ENCODE results near the gene CD58.

CD58 gene

DNA sequence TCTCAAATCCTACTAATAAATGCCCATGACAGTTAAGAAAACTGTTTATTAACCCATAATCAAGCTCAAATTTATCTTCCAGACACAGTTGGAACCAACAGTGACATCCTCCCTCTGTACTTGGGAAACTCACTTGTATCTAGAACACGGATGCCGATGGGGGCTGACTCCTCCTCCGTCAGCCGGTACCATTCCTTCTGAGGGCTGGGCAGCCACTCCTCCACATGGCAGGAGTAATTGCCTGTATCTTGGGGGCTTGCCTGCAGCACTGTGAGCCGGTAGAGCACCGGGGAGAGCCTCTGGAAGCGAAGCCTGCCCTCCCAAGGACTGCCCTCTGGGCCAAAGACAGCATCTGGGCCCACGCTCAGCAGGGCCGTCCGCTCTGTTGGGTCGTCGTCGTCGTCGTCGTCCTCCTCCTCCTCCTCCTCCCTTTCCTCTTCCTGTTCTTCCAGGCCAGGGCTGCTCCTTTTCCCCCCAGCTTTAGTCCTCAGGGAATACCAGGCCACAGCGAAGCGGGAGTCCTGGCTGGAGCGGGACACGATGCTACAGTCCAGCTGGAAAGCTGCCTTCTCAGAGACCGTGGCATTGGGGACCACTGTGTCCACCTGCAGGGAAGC lies 8.5 kb upstream of the CD58 start:
- DNase-seq (ENCODE audit: low read depth, low spot score) = no peak
- H3K4me3 ChIP-seq (ENCODE audit: low read depth, low read length) = no peak overlapping the region
- TF ChIP-seq, protein P1, sequence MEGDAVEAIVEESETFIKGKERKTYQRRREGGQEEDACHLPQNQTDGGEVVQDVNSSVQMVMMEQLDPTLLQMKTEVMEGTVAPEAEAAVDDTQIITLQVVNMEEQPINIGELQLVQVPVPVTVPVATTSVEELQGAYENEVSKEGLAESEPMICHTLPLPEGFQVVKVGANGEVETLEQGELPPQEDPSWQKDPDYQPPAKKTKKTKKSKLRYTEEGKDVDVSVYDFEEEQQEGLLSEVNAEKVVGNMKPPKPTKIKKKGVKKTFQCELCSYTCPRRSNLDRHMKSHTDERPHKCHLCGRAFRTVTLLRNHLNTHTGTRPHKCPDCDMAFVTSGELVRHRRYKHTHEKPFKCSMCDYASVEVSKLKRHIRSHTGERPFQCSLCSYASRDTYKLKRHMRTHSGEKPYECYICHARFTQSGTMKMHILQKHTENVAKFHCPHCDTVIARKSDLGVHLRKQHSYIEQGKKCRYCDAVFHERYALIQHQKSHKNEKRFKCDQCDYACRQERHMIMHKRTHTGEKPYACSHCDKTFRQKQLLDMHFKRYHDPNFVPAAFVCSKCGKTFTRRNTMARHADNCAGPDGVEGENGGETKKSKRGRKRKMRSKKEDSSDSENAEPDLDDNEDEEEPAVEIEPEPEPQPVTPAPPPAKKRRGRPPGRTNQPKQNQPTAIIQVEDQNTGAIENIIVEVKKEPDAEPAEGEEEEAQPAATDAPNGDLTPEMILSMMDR (IDR thresholded peaks at IDR 0.05; ENCODE audit: insufficient read depth, low read length, missing control alignments) = no peak
- ChIA-PET POLR2A (no interaction called here), CTCF (interaction anchor here (0.6 to 5.2 kb wide), 3 partner anchors 8 to 46 kb away, joined by 3 to 30 read pairs (median 7); no protein-coding TSS in a partner anchor)

DNA sequence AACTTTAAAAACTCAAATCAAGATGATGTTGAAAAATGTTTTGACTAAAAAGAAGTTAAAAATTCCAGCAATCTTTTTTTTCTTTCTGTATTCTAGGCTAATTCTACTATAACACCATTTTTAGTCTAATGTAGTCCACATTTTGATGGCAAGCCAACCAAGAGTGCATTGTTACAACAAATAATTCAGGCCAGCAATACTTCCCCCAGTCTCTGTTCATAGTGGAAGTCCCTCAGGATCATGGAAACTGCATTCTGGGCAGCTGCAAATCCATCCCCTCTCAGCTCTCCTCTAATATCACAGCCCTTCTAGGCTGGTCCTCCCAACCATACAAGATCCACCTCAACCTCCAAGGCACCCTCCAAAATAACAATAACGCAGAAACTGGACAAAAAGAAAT lies 7.8 kb upstream of the CD58 start:
- POLR2A ChIA-PET = no interaction called here
- CTCF ChIA-PET = interaction anchor here (2.3 to 5.2 kb wide), 2 partner anchors 9 to 18 kb away, joined by 7 to 30 read pairs; no protein-coding TSS in a partner anchor
- DNase-seq (ENCODE audit: low read depth, low spot score) = no peak
- TF ChIP-seq, protein P1 (IDR thresholded peaks at IDR 0.05; ENCODE audit: insufficient read depth, low read length, missing control alignments) = no peak
- no peak overlapping the region for H3K4me3 ChIP-seq (ENCODE audit: low read depth, low read length)

DNA sequence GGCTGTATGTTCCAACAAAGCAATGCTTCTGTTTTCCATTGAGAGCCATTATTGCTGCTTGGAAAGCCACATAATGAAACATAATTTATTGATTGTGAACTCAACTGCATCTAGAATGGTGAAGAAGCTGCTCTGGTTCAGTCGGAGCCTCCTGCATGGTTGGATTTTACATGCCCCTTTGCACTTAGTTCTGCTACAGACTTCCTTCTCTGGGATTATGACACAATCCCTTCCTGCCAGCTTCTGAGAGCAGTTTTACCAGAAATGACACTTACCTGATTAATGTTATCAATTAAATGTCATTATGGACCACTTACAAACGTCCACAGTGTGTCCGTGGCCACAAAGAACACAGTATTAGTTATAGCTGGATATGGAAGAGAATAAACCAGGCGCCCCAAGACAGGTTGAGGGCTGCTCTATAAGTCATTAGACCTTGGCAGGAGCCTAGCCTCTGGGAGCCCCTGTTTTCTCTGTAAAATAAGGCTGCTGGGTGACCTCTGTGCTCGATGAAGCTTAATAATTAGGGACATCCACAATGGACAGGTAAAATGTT lies 7.0 kb upstream of the CD58 start:
- H3K4me3 ChIP-seq (ENCODE audit: low read depth, low read length) = no peak overlapping the region
- ChIA-PET POLR2A (no interaction called here), CTCF (interaction anchor here (2.3 to 5.2 kb wide), 2 partner anchors 10 to 19 kb away, joined by 7 to 30 read pairs; no protein-coding TSS in a partner anchor)
- DNase-seq (ENCODE audit: low read depth, low spot score) = no peak
- TF ChIP-seq, protein P1 (IDR thresholded peaks at IDR 0.05; ENCODE audit: insufficient read depth, low read length, missing control alignments) = no peak

DNA sequence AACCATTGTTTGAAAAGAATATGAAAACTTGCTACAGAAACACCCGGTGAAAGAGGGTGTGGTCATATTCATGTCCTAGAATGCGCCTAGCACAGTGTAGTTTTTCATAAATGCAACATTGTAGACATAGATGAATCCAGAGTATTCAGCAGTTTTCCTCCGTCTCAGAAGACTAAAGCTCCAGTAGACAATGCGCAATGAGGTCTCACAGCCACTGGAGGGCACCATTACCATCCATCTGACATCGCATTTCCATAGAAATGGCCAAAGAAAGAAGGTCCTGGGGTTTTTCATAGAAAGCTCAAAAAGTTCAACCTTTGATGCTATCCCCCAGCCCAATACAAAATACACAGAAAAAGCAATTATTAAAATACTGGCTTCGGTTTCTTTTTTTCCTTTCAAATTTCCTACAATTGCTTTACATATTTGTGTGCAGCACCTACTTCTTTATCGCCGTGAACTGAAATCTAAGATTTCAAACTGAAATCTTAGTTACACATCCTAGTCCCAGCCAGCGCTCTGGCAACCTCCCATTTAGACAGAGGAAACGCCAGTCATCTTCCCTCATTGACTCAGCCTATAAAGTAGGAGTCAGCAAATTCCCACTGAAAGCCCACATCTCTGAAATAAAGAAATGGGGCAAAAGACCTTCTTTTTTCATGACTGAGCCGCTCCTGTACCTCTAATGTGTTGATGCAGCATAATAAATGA lies 3.9 kb upstream of the CD58 start:
- CTCF ChIA-PET = interaction anchor here (0.6 to 5.0 kb wide), 20 partner anchors 10 to 822 kb away, joined by 3 to 83 read pairs (median 4); partner anchors contain the start of gene TTF2
- POLR2A ChIA-PET = no interaction called here
- no peak for DNase-seq (ENCODE audit: low read depth, low spot score)
- TF ChIP-seq, protein P1 (IDR thresholded peaks at IDR 0.05; ENCODE audit: insufficient read depth, low read length, missing control alignments) = peak; percentile 83
- no peak overlapping the region for H3K4me3 ChIP-seq (ENCODE audit: low read depth, low read length)

DNA sequence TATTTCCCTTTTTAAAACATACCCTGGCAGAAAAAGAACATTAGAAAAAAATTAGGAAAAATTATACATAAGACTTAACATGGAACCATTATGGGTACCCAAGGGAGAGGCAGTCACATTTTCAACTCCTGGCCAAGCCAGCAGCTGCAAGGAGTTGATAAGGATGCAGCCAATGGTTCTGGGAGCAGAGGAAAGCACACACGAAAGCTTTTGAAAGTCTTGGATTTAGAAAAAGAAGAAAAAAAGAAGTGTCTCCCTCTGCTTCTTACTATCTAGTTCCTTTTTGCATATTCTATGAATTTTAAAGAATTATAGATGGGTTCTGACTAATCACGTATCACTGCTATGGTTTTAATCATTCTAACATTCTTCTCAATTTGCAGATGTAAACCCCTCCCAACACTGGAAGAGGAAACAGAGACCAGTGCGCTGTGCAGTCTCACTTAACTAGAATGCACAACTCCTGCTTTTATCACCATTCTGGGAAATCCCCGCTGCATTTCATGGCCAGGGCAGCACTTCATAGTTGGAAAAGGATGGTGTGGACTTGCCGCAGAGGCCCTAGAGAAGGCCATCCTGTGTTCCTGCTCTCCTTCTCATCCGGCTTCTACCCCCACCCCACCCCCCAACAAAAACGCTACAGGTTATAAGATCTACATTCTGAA lies 2.7 kb upstream of the CD58 start:
- TF ChIP-seq, protein P1 (IDR thresholded peaks at IDR 0.05; ENCODE audit: insufficient read depth, low read length, missing control alignments) = no peak
- DNase-seq (ENCODE audit: low read depth, low spot score) = no peak
- H3K4me3 ChIP-seq (ENCODE audit: low read depth, low read length) = no peak overlapping the region
- CTCF ChIA-PET = interaction anchor here (0.7 to 5.0 kb wide), 17 partner anchors 8 to 821 kb away, joined by 3 to 83 read pairs (median 7); partner anchors contain the start of gene TTF2
- POLR2A ChIA-PET = no interaction called here

Data from AG04449 (cell line).